BLaER1 treated with 17β-estradiol and CSF1 and Interleukin-3, amounts not matched to agents 10 nM and 100 nM (cell line): ENCODE data around the gene FOXN4.
A peak's percentile ranks its signal among the peaks of the same experiment; 100 is the strongest.

ENCODE experiments used
- H3K27ac ChIP-seq, 11 experiments: shearing (Covaris generic); formaldehyde crosslinking; 2 replicates each; pipeline ENCODE4 v1.8.1; 2022
- H3K27me3 ChIP-seq, 11 experiments: shearing (Covaris generic); formaldehyde crosslinking; 2 replicates each; pipeline ENCODE4 v1.8.1; 2022
- H3K36me3 ChIP-seq, 11 experiments: shearing (Covaris generic); formaldehyde crosslinking; 2 replicates each; pipeline ENCODE4 v1.8.1; 2022
- H3K4me1 ChIP-seq, 10 experiments: shearing (Covaris generic); formaldehyde crosslinking; 2 replicates each; pipeline ENCODE4 v1.8.1; 2022
- H3K4me2 ChIP-seq, 11 experiments: shearing (Covaris generic); formaldehyde crosslinking; 2 replicates each; pipeline ENCODE4 v1.8.1; 2022
- H3K4me3 ChIP-seq, 10 experiments: shearing (Covaris generic); formaldehyde crosslinking; 2 replicates each; pipeline ENCODE4 v1.8.1; 2022
- H3K9ac ChIP-seq, 11 experiments: shearing (Covaris generic); formaldehyde crosslinking; 2 replicates each; pipeline ENCODE4 v1.8.1; 2022
- H3K9me3 ChIP-seq, 11 experiments: shearing (Covaris generic); formaldehyde crosslinking; replicated peaks in 1 of 11; 2 replicates each; pipeline ENCODE4 v1.8.1; 2022
- H4K20me1 ChIP-seq, 11 experiments: shearing (Covaris generic); formaldehyde crosslinking; 2 replicates each; pipeline ENCODE4 v1.8.1; 2022
- Cebpa-rat ChIP-seq, 11 experiments: shearing (Covaris generic); IDR thresholded peaks; 2 replicates each; pipeline ENCODE4 v1.8.1; 2022

FOXN4 gene

DNA sequence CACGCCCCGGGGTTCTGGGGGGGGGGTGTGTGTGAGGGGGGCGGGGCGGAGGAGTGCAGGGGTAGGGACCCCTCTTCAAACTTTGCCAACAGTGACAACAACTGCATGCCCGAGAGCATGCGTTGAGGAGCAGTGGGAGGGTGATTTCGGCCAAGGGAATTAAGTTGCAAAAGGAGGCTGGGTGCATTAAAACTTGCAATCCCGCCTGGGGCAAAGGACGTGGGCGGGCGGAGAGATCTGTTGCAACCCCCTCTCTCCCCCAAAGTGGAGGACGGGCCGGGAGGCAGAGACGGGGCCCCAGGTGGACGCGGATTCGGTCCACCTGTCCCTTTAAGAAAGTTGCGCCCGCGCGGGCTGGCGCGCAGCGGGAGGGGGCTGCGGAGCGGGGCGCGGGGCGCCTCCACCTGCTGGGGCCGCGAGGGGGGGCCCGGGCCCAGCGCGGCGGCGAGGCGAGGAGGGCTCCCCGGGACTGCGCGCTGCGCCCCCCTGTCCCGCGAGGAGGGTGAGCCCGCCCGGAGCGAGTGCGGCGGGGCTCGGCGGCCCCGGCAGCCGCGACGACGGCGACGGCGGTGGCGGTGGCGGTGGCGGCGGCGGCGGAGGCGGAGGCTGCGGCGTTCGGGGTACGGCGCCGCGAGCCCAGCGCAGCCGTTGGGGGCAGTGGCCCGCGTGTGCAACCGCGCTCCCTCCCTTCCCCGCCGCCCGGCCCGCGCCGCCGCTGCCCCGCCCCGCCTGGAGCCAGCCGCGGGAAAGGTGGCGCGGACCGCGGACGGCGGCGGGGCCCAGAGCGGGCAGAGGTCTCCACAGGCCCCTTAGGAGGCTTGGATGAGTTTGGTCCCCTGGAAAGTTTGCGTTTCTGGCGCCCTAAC, 530 bp upstream of the FOXN4 start:
- TF ChIP-seq Cebpa-rat (IDR thresholded peaks at IDR 0.05) = no peak
- Histone ChIP-seq H3K27ac (no peak overlapping the region), H4K20me1 (peaks cover 0 to 52% (median 30%) of the 10 kb centered on the region in 11 experiments; a peak in 16 of 22 replicates), H3K36me3 (no peaks in the 10 kb centered on the region), H3K27me3 (peaks cover 73 to 88% (median 82%) of the 10 kb centered on the region in 11 experiments), H3K4me1 (peaks cover 4 to 22% (median 19%) of the 10 kb centered on the region in 10 experiments; a peak in 18 of 20 replicates), H3K9me3 (no peaks in the 10 kb centered on the region), H3K9ac (peak overlapping the region in 8 of 11 experiments; percentile 18 to 59 (median 43); a peak in 11 of 22 replicates), H3K4me3 (peak overlapping the region; percentile 54 to 72 (median 62)), H3K4me2 (peak overlapping the region; percentile 90 to 99 (median 96))

DNA sequence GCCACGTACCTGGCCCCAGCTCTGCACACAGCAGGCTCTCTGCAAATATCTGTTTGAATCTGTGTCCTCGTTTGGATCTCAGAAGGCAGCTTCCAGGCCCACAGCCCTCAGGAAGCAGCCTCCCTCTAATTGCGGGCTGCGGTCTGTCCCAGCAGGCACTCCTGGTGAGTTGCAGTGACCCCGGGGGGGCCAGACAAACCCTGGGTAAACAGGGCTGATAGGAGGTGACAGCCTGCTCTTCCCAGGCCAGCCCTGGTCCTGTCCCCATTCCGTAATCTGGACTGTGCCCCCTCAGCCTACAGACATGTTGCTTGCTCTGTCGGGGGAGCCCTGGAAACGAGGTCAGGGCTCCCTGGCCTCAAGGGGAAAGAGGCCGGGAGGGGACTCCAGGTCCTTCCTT, 2.0 kb downstream of the FOXN4 start:
- no peak overlapping the region for H3K4me2 ChIP-seq
- peaks cover 62 to 74% (median 66%) of the 10 kb centered on the region in 11 experiments for H3K27me3 ChIP-seq
- peaks cover 4 to 27% (median 24%) of the 10 kb centered on the region in 10 experiments; a peak in 18 of 20 replicates for H3K4me1 ChIP-seq

DNA sequence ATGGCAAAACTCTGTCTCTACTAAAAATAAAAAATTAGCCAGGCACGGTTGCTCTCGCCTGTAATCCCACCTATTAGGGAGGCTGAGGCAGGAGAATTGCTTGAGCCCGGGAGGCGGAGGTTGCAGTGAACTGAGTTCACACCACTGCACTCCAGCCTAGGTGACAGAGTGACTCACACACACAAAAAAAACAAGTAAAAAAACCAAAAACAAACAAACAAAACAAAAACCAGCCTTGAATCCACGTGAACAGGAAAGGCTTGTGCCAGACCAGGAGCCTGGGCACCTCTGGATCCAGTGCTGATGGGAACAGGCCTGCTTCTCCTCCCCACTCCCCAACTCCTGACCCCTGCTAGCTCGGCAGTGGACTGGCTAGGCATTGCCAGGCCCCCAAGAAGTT, 3.5 kb downstream of the FOXN4 start:
- Histone ChIP-seq H3K27me3 (peaks cover 47 to 59% (median 51%) of the 10 kb centered on the region in 11 experiments), H3K4me1 (peaks cover 4 to 25% (median 20%) of the 10 kb centered on the region in 10 experiments; a peak in 18 of 20 replicates)

More for the DNA sequence above, 2.0 kb downstream of the FOXN4 start:
- H3K27ac ChIP-seq = no peak overlapping the region
- no peak for TF ChIP-seq Cebpa-rat (IDR thresholded peaks at IDR 0.05)
- H3K36me3 ChIP-seq = no peaks in the 10 kb centered on the region
- H3K4me3 ChIP-seq = no peak overlapping the region
- H3K9ac ChIP-seq = no peak overlapping the region
- H4K20me1 ChIP-seq = peaks cover 0 to 55% (median 30%) of the 10 kb centered on the region in 11 experiments; a peak in 16 of 22 replicates
- no peaks in the 10 kb centered on the region for H3K9me3 ChIP-seq

DNA sequence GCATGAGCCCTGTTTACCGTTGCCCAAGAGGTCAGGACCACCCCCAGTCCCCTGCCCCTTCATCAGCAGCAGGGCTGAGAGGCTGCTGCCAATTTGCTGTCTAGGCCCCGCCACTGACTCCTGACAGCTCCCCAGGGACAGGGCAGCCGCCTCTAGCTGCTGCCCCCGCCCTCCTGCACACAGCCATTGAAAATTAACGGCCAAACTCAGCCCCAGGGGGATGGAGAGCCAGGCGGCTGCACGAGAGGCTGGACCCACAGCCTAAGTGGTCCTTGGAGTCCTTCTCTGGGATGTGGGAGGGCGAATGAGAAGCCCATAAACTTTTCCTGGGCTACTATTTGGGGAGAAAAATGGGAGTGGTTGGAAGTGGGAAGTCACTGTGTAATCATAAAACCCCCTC, 4.6 kb downstream of the FOXN4 start:
- Histone ChIP-seq H3K9me3 (no peaks in the 10 kb centered on the region), H4K20me1 (peaks cover 0 to 44% (median 18%) of the 10 kb centered on the region in 11 experiments; a peak in 16 of 22 replicates)

More for the DNA sequence above, 3.5 kb downstream of the FOXN4 start:
- Histone ChIP-seq H4K20me1 (peaks cover 0 to 55% (median 29%) of the 10 kb centered on the region in 11 experiments; a peak in 16 of 22 replicates), H3K4me3 (no peak overlapping the region), H3K9ac (no peak overlapping the region), H3K27ac (no peak overlapping the region), H3K36me3 (no peaks in the 10 kb centered on the region), H3K4me2 (no peak overlapping the region), H3K9me3 (no peaks in the 10 kb centered on the region)
- TF ChIP-seq Cebpa-rat (IDR thresholded peaks at IDR 0.05) = no peak

GRCh38 chr12:109302770-109303169, 6.3 kb downstream of the FOXN4 start:
- Histone ChIP-seq H3K9me3 (no peaks in the 10 kb centered on the region), H3K27me3 (peaks cover 19 to 31% (median 23%) of the 10 kb centered on the region in 11 experiments), H4K20me1 (peaks cover 0 to 31% (median 8%) of the 10 kb centered on the region in 11 experiments; a peak in 9 of 22 replicates), H3K27ac (no peak overlapping the region), H3K4me2 (no peak overlapping the region), H3K9ac (no peak overlapping the region), H3K4me3 (no peak overlapping the region), H3K36me3 (no peaks in the 10 kb centered on the region), H3K4me1 (peaks cover 0 to 8% (median 7%) of the 10 kb centered on the region in 10 experiments; a peak in 13 of 20 replicates)
- TF ChIP-seq Cebpa-rat (IDR thresholded peaks at IDR 0.05) = no peak

More for the DNA sequence above, 4.6 kb downstream of the FOXN4 start:
- peaks cover 36 to 48% (median 40%) of the 10 kb centered on the region in 11 experiments for H3K27me3 ChIP-seq
- peaks cover 4 to 14% (median 9%) of the 10 kb centered on the region in 10 experiments; a peak in 18 of 20 replicates for H3K4me1 ChIP-seq
- H3K4me3 ChIP-seq = no peak overlapping the region
- no peaks in the 10 kb centered on the region for H3K36me3 ChIP-seq
- peak overlapping the region in 8 of 11 experiments; percentile 26 to 72 (median 44); a peak in 14 of 22 replicates for H3K4me2 ChIP-seq
- no peak overlapping the region; a peak in 1 of 22 replicates for H3K9ac ChIP-seq
- no peak overlapping the region for H3K27ac ChIP-seq
- TF ChIP-seq Cebpa-rat (IDR thresholded peaks at IDR 0.05) = no peak

GRCh38 chr12:109302358-109302757, 6.7 kb downstream of the FOXN4 start:
- Histone ChIP-seq H3K4me2 (no peak overlapping the region), H3K4me1 (peaks cover 0 to 8% (median 7%) of the 10 kb centered on the region in 10 experiments; a peak in 13 of 20 replicates), H3K4me3 (no peak overlapping the region), H3K27me3 (peaks cover 15 to 27% (median 19%) of the 10 kb centered on the region in 11 experiments), H3K9ac (no peak overlapping the region), H3K9me3 (no peaks in the 10 kb centered on the region), H3K36me3 (no peaks in the 10 kb centered on the region), H4K20me1 (peaks cover 0 to 29% (median 6%) of the 10 kb centered on the region in 11 experiments; a peak in 6 of 22 replicates), H3K27ac (no peak overlapping the region)
- TF ChIP-seq Cebpa-rat (IDR thresholded peaks at IDR 0.05) = no peak

DNA sequence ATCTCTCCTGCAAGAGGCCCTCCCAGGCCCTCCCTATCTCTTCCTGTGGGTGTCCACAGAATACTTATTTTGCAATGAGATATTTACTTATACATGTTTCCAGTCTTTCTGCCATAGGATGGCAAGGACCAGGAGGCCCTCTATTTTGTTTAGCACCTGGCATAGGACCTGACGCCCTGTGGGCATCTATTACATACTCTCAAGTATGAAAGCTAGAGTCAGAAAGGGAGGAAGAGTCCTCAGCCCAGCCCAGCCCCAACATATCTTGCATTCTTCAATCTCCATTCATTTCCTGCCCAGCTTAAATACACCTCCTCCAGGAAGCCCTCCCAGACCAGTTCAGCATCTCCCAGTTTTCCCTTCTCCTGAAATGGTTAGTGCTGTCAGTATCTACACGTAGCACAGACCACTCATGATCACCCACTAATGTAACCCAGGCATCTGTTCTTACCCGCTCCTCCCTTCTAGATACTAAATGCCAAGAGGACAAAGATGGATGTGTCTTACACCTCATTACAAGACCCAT, 7.4 kb downstream of the FOXN4 start:
- H3K4me1 ChIP-seq = peaks cover 0 to 8% (median 7%) of the 10 kb centered on the region in 10 experiments; a peak in 13 of 20 replicates
- H3K36me3 ChIP-seq = no peaks in the 10 kb centered on the region
- H3K27me3 ChIP-seq = peaks cover 8 to 21% (median 12%) of the 10 kb centered on the region in 11 experiments
- H3K9me3 ChIP-seq = no peaks in the 10 kb centered on the region
- no peak overlapping the region for H3K4me2 ChIP-seq
- no peak for TF ChIP-seq Cebpa-rat (IDR thresholded peaks at IDR 0.05)
- no peak overlapping the region for H3K27ac ChIP-seq
- peaks cover 0 to 26% (median 0%) of the 10 kb centered on the region in 11 experiments; a peak in 5 of 22 replicates for H4K20me1 ChIP-seq
- no peak overlapping the region for H3K4me3 ChIP-seq
- no peak overlapping the region for H3K9ac ChIP-seq

GRCh38 chr12:109299849-109300248, 9.2 kb downstream of the FOXN4 start:
- H3K36me3 ChIP-seq = no peaks in the 10 kb centered on the region
- no peak overlapping the region for H3K27ac ChIP-seq
- H3K4me3 ChIP-seq = no peak overlapping the region
- H3K27me3 ChIP-seq = peaks cover 0 to 12% (median 0%) of the 10 kb centered on the region in 11 experiments; a peak in 4 of 22 replicates
- H4K20me1 ChIP-seq = peaks cover 0 to 11% (median 0%) of the 10 kb centered on the region in 11 experiments; a peak in 4 of 22 replicates
- H3K4me1 ChIP-seq = peaks cover 0 to 8% (median 7%) of the 10 kb centered on the region in 10 experiments; a peak in 13 of 20 replicates
- H3K9me3 ChIP-seq = no peaks in the 10 kb centered on the region
- no peak for TF ChIP-seq Cebpa-rat (IDR thresholded peaks at IDR 0.05)
- H3K9ac ChIP-seq = no peak overlapping the region
- no peak overlapping the region for H3K4me2 ChIP-seq

DNA sequence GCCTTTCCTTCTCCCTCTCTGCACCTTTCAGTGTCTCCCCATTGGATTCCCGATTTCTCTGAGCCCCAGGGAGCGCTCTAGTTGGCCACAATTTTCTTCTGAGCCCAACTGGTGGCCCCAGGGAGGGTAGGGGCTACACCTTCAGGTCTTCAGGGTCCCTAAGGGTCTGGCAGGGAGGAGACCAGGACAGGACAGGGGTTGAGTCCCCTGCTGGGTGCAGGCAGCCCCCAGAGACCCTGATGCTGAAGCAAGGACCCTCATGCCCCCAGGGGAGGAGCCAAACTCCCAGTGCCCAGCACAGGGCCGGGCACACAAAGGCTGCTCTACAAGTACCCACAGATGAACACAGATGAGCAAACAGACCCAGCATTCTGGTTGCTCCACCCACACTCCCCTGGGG, 12.7 kb downstream of the FOXN4 start:
- H3K36me3 ChIP-seq = no peaks in the 10 kb centered on the region

More for the DNA sequence above, 12.7 kb downstream of the FOXN4 start:
- no peak overlapping the region for H3K4me2 ChIP-seq
- peaks cover 0 to 14% (median 0%) of the 10 kb centered on the region in 11 experiments; a peak in 4 of 22 replicates for H3K27me3 ChIP-seq
- no peak for TF ChIP-seq Cebpa-rat (IDR thresholded peaks at IDR 0.05)
- no peak overlapping the region for H3K4me3 ChIP-seq
- peaks cover 0 to 7% (median 0%) of the 10 kb centered on the region in 11 experiments; a peak in 3 of 22 replicates for H4K20me1 ChIP-seq
- H3K27ac ChIP-seq = no peak overlapping the region
- no peaks in the 10 kb centered on the region for H3K9me3 ChIP-seq
- no peak overlapping the region for H3K9ac ChIP-seq
- H3K4me1 ChIP-seq = no peaks in the 10 kb centered on the region
